A673 (cell line): Measurements from ENCODE around the gene HSPA6.

ENCODE experiments used
- EZH2 ChIP-seq: fragments of 200-600 bp; sonication (generic); IDR thresholded peaks from 2 replicates; pipeline ENCODE4 v1.6.1; 2017; ENCODE audit warnings: borderline replicate concordance, low read depth, mild to moderate bottlenecking, mixed read lengths, antibody characterized with exemption, low read length; ENCODE audit not compliant: poor library complexity, severe bottlenecking
- TF ChIP-seq, protein P1 (sequence below): fragments of 300-800, 200-600 bp; sonication (generic); conservative IDR thresholded peaks from 2 replicates; pipeline ENCODE4 v1.5.1; 2017; ENCODE audit warnings: low read depth, mild to moderate bottlenecking, antibody characterized with exemption, low read length, moderate library complexity, mixed read lengths

DNA sequence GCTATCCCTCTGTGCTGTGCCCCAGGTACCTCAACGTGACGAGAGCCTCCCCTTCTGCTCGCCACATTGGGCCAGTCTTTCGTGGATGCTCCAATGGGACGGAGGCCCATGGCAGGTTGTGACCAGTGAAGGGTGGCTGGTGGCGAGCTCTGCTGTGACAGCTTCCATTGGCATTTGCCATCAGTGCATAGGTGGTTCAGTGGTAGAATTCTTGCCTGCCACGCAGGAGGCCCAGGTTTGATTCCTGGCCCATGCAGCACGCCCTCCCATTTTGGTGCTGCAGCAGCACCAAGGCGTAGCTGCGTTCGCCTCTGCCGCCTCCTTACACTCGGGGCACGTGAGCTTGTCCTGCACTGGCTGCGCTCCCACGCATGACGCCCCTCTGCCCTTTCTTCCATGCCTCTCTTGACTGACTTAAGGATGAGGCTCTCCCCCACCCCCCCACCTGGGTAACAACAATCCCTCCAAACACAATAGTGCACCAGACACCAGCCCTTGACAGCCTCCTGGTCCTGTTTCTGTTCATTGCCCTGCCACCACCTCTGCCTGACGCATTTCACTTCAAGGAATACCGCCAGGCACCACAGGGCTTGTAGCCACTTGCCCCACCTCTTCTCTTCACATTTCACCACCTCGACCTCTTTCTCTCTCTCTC is 43.8 kb upstream of the HSPA6 start:
- TF ChIP-seq, protein P1, sequence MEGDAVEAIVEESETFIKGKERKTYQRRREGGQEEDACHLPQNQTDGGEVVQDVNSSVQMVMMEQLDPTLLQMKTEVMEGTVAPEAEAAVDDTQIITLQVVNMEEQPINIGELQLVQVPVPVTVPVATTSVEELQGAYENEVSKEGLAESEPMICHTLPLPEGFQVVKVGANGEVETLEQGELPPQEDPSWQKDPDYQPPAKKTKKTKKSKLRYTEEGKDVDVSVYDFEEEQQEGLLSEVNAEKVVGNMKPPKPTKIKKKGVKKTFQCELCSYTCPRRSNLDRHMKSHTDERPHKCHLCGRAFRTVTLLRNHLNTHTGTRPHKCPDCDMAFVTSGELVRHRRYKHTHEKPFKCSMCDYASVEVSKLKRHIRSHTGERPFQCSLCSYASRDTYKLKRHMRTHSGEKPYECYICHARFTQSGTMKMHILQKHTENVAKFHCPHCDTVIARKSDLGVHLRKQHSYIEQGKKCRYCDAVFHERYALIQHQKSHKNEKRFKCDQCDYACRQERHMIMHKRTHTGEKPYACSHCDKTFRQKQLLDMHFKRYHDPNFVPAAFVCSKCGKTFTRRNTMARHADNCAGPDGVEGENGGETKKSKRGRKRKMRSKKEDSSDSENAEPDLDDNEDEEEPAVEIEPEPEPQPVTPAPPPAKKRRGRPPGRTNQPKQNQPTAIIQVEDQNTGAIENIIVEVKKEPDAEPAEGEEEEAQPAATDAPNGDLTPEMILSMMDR = no peak
- no peak for TF ChIP-seq EZH2
